Lung (tissue), 5 donors: ENCODE data around the gene SMAD5. TPM values are rescaled to one million over a fixed set of nuclear protein-coding genes. Genes with fewer than 3 reads are reported as not detected.

ENCODE experiments used
- polyA plus RNA-seq, 2 donors: library from polyadenylated mRNA; stranded (reverse); fragments of 200-250 nt; gene quantifications; one replicate each; pipeline ENCODE4 v1.2.1, GENCODE V29; 2013
- small RNA-seq: library from RNA; depleted of rRNA; stranded (forward); fragments of <200 nt; gene quantifications from one replicate; pipeline ENCODE3, GENCODE V24; 2014; ENCODE audit warnings: low replicate concordance
- total RNA-seq, 2 donors: library from RNA; depleted of rRNA in 1 of 2; stranded (reverse); fragments of >200 nt in 1 of 2; gene quantifications; one replicate each; pipeline ENCODE4 v1.2.1, GENCODE V29; 2014 to 2021
- donor health status: Bipolar disorder and iron deficiency.
- donor health status: healthy.
- donor health status: DM: yes; HTN: yes; CAD: no.

SMAD5 gene
- total and polyA plus RNA-seq, 4 donors = 8.8 to 67.0 (median 26.6) TPM

Small RNAs within 50 kb of the gene (small RNA-seq; reads per million reads assigned to genes)
- gene RF02173 (not detected), gene RF02175 (not detected), gene RF02176 (not detected)

Other genes starting within 250 kb of the SMAD5 start
- not detected for gene IL9, start 237.0 kb upstream of the SMAD5 start, total RNA-seq
- not detected for gene IL9, start 237.0 kb upstream of the SMAD5 start, polyA plus RNA-seq
- not detected for gene LECT2, start 177.9 kb upstream of the SMAD5 start, total RNA-seq
- not detected for gene LECT2, start 177.9 kb upstream of the SMAD5 start, polyA plus RNA-seq
- gene TGFBI, start 103.9 kb upstream of the SMAD5 start, total RNA-seq = 100 to 1,000 TPM in 1 of 2 donors, 10 to 100 TPM in 1; 96.4 to 146 TPM
- 100 to 1,000 TPM; 100 to 122 TPM for gene TGFBI, start 103.9 kb upstream of the SMAD5 start, polyA plus RNA-seq
- gene SMIM32, start 60.3 kb downstream of the SMAD5 start, total RNA-seq = under 1 TPM in 1 of 2 donors, not detected in 1; 0.48 TPM
- not detected for gene SMIM32, start 60.3 kb downstream of the SMAD5 start, polyA plus RNA-seq
- not detected for gene TRPC7, start 232.7 kb downstream of the SMAD5 start, total RNA-seq
- not detected for gene TRPC7, start 232.7 kb downstream of the SMAD5 start, polyA plus RNA-seq